HCT116 (cell line): ENCODE data around the gene CS.

ENCODE experiments used
- CBX3 ChIP-seq: IDR thresholded peaks from 2 replicates; pipeline ENCODE4 v1.6.1; 2012; ENCODE audit warnings: low read depth
- CTCF ChIP-seq, 3 experiments: fragments of 200-600 bp in 1 of 3; sonication (generic) in 1 of 3; IDR thresholded peaks in 2 of 3; conservative IDR thresholded peaks in 1 of 3; 2 replicates each; pipeline ENCODE4 v1.5.1; 2012 to 2017; ENCODE audit warnings: low read depth in 2 of 3, low read length in 2 of 3, antibody characterized with exemption in 1 of 3, borderline replicate concordance in 1 of 3, control low read depth in 1 of 3, mild to moderate bottlenecking in 1 of 3, mixed read lengths in 1 of 3, mixed run types in 1 of 3, moderate library complexity in 1 of 3; ENCODE audit not compliant: insufficient read depth in 1 of 3
- EZH2 ChIP-seq: fragments of 200-600 bp; sonication (generic); IDR thresholded peaks from 2 replicates; pipeline ENCODE4 v1.6.1; 2017; ENCODE audit warnings: antibody characterized with exemption, mixed run types
- EZH2phosphoT487 ChIP-seq: fragments of 200-600 bp; IDR thresholded peaks from 2 replicates; pipeline ENCODE4 v1.6.1; 2018; ENCODE audit warnings: antibody characterized with exemption, borderline replicate concordance
- MAX ChIP-seq: IDR thresholded peaks from 2 replicates; pipeline ENCODE4 v1.6.1; 2012
- POLR2AphosphoS5 ChIP-seq: IDR thresholded peaks from 2 replicates; pipeline ENCODE4 v1.6.1; 2011; ENCODE audit warnings: mild to moderate bottlenecking, low read depth, low read length, moderate library complexity
- RAD21 ChIP-seq: IDR thresholded peaks from 2 replicates; pipeline ENCODE4 v1.6.1; 2012; ENCODE audit warnings: low read depth, mild to moderate bottlenecking
- SIN3A ChIP-seq: IDR thresholded peaks from 2 replicates; pipeline ENCODE4 v1.6.1; 2012; ENCODE audit warnings: low read depth
- SP1 ChIP-seq: IDR thresholded peaks from 2 replicates; pipeline ENCODE4 v1.6.1; 2012; ENCODE audit warnings: low read depth
- YY1 ChIP-seq: IDR thresholded peaks from 2 replicates; pipeline ENCODE4 v1.6.1; 2011; ENCODE audit warnings: low read length, low read depth, moderate library complexity, mild to moderate bottlenecking; ENCODE audit not compliant: insufficient replicate concordance; ENCODE audit errors: extremely low read depth
- ZBTB33 ChIP-seq: IDR thresholded peaks from 2 replicates; pipeline ENCODE4 v1.6.1; 2011; ENCODE audit warnings: mild to moderate bottlenecking, low read length, moderate library complexity; ENCODE audit not compliant: insufficient replicate concordance; ENCODE audit errors: extremely low read depth

GRCh38 chr12:56299308-56299852 is 750 bp downstream of the CS start:
- no peak for TF ChIP-seq EZH2phosphoT487
- 0 out of 2 replicates have a peak, but pooled peaks have one; percentile 13 for TF ChIP-seq SP1
- TF ChIP-seq CTCF (IDR thresholded peaks at IDR 0.05 in 2 of 3, conservative IDR thresholded peaks at IDR 0.05 in 1 of 3; ENCODE audit: borderline replicate concordance in 1 of 3, insufficient read depth in 1 of 3, low read depth in 2 of 3, low read length in 2 of 3) = no peak
- TF ChIP-seq POLR2AphosphoS5 = peak; percentile 6; the same call in 1 of the 2 replicates
- TF ChIP-seq EZH2 = no peak
- TF ChIP-seq RAD21 = no peak
- TF ChIP-seq CBX3 = no peak
- TF ChIP-seq MAX = no peak
- no peak for TF ChIP-seq ZBTB33
- no peak for TF ChIP-seq SIN3A
- TF ChIP-seq YY1 = no peak
